GM19240 (cell line): Measurements from ENCODE around the gene GAS7.

Experiments
- DNase-seq: peaks from one replicate; pipeline ENCODE4 v3.0.0; 2011; ENCODE audit warnings: low spot score; ENCODE audit not compliant: insufficient read length

GAS7 gene

GRCh38 chr17:10171581-10171981 lies 26.8 kb downstream of the GAS7 start:
- DNase-seq: no peak

GRCh38 chr17:10171122-10171571 lies 27.3 kb downstream of the GAS7 start:
- DNase-seq: no peak

GRCh38 chr17:10170233-10170632 lies 28.2 kb downstream of the GAS7 start:
- DNase-seq: no peak

GRCh38 chr17:10169290-10169689 lies 29.1 kb downstream of the GAS7 start:
- DNase-seq: no peak

- no peak for DNase-seq
These were observed 32.0 kb downstream of the GAS7 start for GRCh38 chr17:10166176-10166935.

GRCh38 chr17:10162096-10162495 lies 36.3 kb downstream of the GAS7 start:
- DNase-seq: no peak

- no peak for DNase-seq
These were observed 37.0 kb downstream of the GAS7 start for GRCh38 chr17:10161386-10161785.

GRCh38 chr17:10156948-10157607 lies 41.3 kb downstream of the GAS7 start:
- peak; percentile 65 for DNase-seq

- no peak for DNase-seq
These were observed 41.8 kb downstream of the GAS7 start for GRCh38 chr17:10156599-10156947.

GRCh38 chr17:10156077-10156435 lies 42.4 kb downstream of the GAS7 start:
- no peak for DNase-seq

GRCh38 chr17:10155371-10156076 lies 42.9 kb downstream of the GAS7 start:
- no peak for DNase-seq

GRCh38 chr17:10151667-10152496 lies 46.5 kb downstream of the GAS7 start:
- no peak for DNase-seq

GRCh38 chr17:10149573-10150399 lies 48.6 kb downstream of the GAS7 start:
- no peak for DNase-seq

GRCh38 chr17:10147761-10148415 lies 50.5 kb downstream of the GAS7 start:
- no peak for DNase-seq

GRCh38 chr17:10147040-10147439 lies 51.4 kb downstream of the GAS7 start:
- no peak for DNase-seq

GRCh38 chr17:10144982-10145381 lies 53.4 kb downstream of the GAS7 start:
- DNase-seq: no peak

GRCh38 chr17:10144456-10144855 lies 54.0 kb downstream of the GAS7 start:
- DNase-seq: no peak

GRCh38 chr17:10141436-10141835 lies 57.0 kb downstream of the GAS7 start:
- DNase-seq: no peak

- no peak for DNase-seq
These were observed 58.8 kb downstream of the GAS7 start for GRCh38 chr17:10139577-10139976.
